ENCODE measurements around the gene PLEKHA7.

DNA sequence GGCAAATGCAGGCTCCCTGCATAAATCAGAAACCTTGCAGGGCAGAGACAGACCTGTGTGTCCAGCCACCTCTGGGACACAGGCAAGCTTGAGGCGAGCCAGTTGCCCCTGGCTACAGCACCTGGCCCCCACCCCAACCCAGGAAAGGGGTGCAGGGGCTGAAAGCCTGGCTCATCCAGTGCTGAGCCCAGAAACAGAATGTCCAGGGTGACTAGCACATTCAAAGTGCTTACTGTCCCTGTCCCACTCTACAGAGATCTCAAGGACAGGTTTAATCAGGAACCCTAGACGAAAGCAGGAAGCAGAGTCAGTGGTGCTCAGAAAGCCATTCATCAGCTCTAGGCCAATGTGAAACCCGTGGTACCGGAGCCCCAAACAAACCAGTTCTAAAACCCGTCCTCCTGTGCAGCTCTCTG, 31.9 kb downstream of the PLEKHA7 start:
- TF ChIP-seq CTCF (IDR thresholded peaks at IDR 0.05; ENCODE audit: low read depth, low read length) (no peak), POLR2A (IDR thresholded peaks at IDR 0.05; ENCODE audit: extremely low read depth, insufficient read length) (no peak), MYC (IDR thresholded peaks at IDR 0.05; ENCODE audit: low read depth, low read length) (no peak)
- TF ChIP-seq, protein P1, sequence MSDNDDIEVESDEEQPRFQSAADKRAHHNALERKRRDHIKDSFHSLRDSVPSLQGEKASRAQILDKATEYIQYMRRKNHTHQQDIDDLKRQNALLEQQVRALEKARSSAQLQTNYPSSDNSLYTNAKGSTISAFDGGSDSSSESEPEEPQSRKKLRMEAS (IDR thresholded peaks at IDR 0.05; ENCODE audit: low read depth, low read length): no peak
